ENCODE measurements around the gene FAM222B.

DNA sequence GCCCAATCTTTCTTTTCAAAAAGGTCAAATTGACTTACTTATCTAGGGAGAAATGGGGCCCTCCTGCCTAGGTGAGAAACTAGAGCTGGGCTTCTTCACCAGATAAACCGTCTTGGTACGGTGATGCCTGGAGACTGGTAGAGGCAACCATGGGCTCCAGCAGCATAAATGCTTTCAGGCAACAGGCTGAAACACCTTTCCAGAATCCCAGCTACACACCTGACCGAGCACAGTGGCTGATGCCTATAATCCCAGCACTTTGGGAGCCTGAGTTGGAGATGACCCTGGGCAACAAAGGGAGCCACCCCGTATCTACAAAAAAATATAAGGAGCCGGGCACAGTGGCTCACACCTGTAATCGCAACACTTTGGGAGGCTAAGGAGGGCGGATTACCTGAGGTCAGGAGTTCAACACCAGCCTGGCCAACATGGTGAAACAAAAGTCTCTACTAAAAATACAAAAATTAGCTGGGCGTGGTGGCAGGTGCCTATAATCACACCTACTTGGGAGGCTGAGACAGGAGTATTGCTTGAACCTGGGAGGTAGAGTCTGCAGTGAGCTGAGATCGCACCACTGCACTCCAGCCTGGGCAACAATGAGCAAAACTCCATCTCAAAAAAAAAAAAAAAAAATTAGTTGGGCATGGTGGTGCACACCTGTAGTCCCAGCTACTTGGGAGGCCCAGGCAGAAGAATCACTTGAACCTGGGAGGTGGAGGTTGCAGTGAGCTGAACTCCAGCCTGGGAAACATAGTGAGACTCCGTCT lies 90.8 kb downstream of the FAM222B start:
- TF ChIP-seq, protein P1, sequence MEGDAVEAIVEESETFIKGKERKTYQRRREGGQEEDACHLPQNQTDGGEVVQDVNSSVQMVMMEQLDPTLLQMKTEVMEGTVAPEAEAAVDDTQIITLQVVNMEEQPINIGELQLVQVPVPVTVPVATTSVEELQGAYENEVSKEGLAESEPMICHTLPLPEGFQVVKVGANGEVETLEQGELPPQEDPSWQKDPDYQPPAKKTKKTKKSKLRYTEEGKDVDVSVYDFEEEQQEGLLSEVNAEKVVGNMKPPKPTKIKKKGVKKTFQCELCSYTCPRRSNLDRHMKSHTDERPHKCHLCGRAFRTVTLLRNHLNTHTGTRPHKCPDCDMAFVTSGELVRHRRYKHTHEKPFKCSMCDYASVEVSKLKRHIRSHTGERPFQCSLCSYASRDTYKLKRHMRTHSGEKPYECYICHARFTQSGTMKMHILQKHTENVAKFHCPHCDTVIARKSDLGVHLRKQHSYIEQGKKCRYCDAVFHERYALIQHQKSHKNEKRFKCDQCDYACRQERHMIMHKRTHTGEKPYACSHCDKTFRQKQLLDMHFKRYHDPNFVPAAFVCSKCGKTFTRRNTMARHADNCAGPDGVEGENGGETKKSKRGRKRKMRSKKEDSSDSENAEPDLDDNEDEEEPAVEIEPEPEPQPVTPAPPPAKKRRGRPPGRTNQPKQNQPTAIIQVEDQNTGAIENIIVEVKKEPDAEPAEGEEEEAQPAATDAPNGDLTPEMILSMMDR (IDR thresholded peaks at IDR 0.05; ENCODE audit: low read depth, low read length) = no peak
- TF ChIP-seq, protein P2, sequence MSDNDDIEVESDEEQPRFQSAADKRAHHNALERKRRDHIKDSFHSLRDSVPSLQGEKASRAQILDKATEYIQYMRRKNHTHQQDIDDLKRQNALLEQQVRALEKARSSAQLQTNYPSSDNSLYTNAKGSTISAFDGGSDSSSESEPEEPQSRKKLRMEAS (IDR thresholded peaks at IDR 0.05; ENCODE audit: low read depth, low read length) = no peak
- TF ChIP-seq POLR2A (IDR thresholded peaks at IDR 0.05; ENCODE audit: extremely low read depth, insufficient read length) (no peak), MYC (IDR thresholded peaks at IDR 0.05; ENCODE audit: low read depth, low read length) (no peak)
